ENCODE data around the gene NECAB2.

DNA sequence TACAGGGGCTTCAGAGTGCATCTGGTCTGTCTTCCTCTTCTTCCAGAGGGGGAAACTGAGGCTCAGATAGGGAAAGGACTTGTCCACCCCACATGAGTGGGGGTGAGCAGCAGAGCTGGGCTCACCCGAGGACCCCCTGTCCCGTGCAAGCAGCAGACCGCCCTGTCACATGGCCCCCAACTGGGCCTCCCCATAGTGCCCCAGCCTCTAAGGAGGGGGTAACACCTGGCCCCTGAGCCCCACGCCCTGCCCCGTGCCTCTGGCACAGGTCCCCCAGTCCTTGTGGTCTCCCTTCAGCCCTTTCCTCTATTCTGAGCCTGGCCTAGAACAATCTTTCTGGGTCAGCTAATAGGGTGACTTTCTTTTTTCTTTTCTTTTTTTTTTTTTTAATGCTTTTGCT, 6.5 kb upstream of the NECAB2 start:
- TF ChIP-seq, protein P1, sequence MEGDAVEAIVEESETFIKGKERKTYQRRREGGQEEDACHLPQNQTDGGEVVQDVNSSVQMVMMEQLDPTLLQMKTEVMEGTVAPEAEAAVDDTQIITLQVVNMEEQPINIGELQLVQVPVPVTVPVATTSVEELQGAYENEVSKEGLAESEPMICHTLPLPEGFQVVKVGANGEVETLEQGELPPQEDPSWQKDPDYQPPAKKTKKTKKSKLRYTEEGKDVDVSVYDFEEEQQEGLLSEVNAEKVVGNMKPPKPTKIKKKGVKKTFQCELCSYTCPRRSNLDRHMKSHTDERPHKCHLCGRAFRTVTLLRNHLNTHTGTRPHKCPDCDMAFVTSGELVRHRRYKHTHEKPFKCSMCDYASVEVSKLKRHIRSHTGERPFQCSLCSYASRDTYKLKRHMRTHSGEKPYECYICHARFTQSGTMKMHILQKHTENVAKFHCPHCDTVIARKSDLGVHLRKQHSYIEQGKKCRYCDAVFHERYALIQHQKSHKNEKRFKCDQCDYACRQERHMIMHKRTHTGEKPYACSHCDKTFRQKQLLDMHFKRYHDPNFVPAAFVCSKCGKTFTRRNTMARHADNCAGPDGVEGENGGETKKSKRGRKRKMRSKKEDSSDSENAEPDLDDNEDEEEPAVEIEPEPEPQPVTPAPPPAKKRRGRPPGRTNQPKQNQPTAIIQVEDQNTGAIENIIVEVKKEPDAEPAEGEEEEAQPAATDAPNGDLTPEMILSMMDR (optimal IDR thresholded peaks at IDR 0.05 in 1 of 3, IDR thresholded peaks at IDR 0.05 in 1 of 3, conservative IDR thresholded peaks at IDR 0.05 in 1 of 3; ENCODE audit: extremely low read depth in 1 of 3, insufficient read depth in 2 of 3, low read length in 3 of 3): no peak
- TF ChIP-seq EZH2 (IDR thresholded peaks at IDR 0.05; ENCODE audit: low read length): no peak

All from keratinocyte (primary cell).